HEK293 (cell line): Measurements from ENCODE around the gene MCIDAS.

ENCODE experiments used
- EGR2 ChIP-seq: fragments of 450-650 bp; formaldehyde crosslinking; IDR thresholded peaks from 2 replicates; pipeline ENCODE4 v1.5.1; 2016; ENCODE audit warnings: low read depth, missing biosample characterization, missing genetic modification characterization
- KLF1 ChIP-seq: fragments of 450-650 bp; formaldehyde crosslinking; IDR thresholded peaks from 2 replicates; pipeline ENCODE4 v1.5.1; 2016; ENCODE audit warnings: missing biosample characterization, missing genetic modification characterization
- KLF9 ChIP-seq: fragments of 450-650 bp; formaldehyde crosslinking; IDR thresholded peaks from 2 replicates; pipeline ENCODE4 v1.5.1; 2016; ENCODE audit warnings: missing biosample characterization, missing genetic modification characterization, low read depth
- MZF1 ChIP-seq: fragments of 450-650 bp; formaldehyde crosslinking; IDR thresholded peaks from 2 replicates; pipeline ENCODE4 v1.5.1; 2017; ENCODE audit warnings: missing biosample characterization, missing genetic modification characterization, borderline replicate concordance
- REPIN1 ChIP-seq: fragments of 450-650 bp; formaldehyde crosslinking; IDR thresholded peaks from 2 replicates; pipeline ENCODE4 v1.5.1; 2017; ENCODE audit warnings: missing biosample characterization, missing genetic modification characterization, low read depth
- TCF7L2 ChIP-seq: IDR thresholded peaks from 2 replicates; pipeline ENCODE4 v1.6.1; 2011; ENCODE audit warnings: low read depth, mild to moderate bottlenecking, inconsistent platforms, low read length, moderate library complexity, borderline replicate concordance
- YY2 ChIP-seq: fragments of 450-650 bp; formaldehyde crosslinking; IDR thresholded peaks from 2 replicates; pipeline ENCODE4 v1.5.1; 2016; ENCODE audit warnings: missing biosample characterization, missing genetic modification characterization
- ZBTB26 ChIP-seq: fragments of 450-650 bp; formaldehyde crosslinking; optimal IDR thresholded peaks from 2 replicates; pipeline ENCODE3; 2016; ENCODE audit warnings: missing biosample characterization, mild to moderate bottlenecking, missing genetic modification characterization
- ZBTB44 ChIP-seq: fragments of 450-650 bp; IDR thresholded peaks from 2 replicates; pipeline ENCODE4 v1.5.1; 2018; ENCODE audit warnings: missing biosample characterization, mild to moderate bottlenecking, missing genetic modification characterization
- ZBTB49 ChIP-seq: fragments of 450-650 bp; formaldehyde crosslinking; IDR thresholded peaks from 2 replicates; pipeline ENCODE4 v1.5.1; 2016; ENCODE audit warnings: missing biosample characterization, missing genetic modification characterization, low read depth
- ZBTB8A ChIP-seq: fragments of 450-650 bp; formaldehyde crosslinking; IDR thresholded peaks from 2 replicates; pipeline ENCODE4 v1.5.1; 2016; ENCODE audit warnings: missing biosample characterization, missing genetic modification characterization
- ZNF24 ChIP-seq: fragments of 450-650 bp; formaldehyde crosslinking; IDR thresholded peaks from 2 replicates; pipeline ENCODE4 v1.5.1; 2016; ENCODE audit warnings: missing biosample characterization, missing genetic modification characterization
- ZNF26 ChIP-seq: fragments of 450-650 bp; formaldehyde crosslinking; IDR thresholded peaks from 2 replicates; pipeline ENCODE4 v1.5.1; 2016; ENCODE audit warnings: missing biosample characterization, missing genetic modification characterization
- ZNF335 ChIP-seq: fragments of 450-650 bp; formaldehyde crosslinking; conservative IDR thresholded peaks from 2 replicates; pipeline ENCODE4 v1.5.1; 2016; ENCODE audit warnings: missing biosample characterization, missing genetic modification characterization
- ZNF433 ChIP-seq: fragments of 450-650 bp; formaldehyde crosslinking; IDR thresholded peaks from 2 replicates; pipeline ENCODE4 v1.5.1; 2016; ENCODE audit warnings: missing biosample characterization, missing genetic modification characterization, low read depth
- ZNF449 ChIP-seq: fragments of 450-650 bp; formaldehyde crosslinking; IDR thresholded peaks from 2 replicates; pipeline ENCODE4 v1.5.1; 2017; ENCODE audit warnings: missing biosample characterization, mild to moderate bottlenecking, missing genetic modification characterization, moderate library complexity
- ZNF510 ChIP-seq: fragments of 450-650 bp; formaldehyde crosslinking; IDR thresholded peaks from 2 replicates; pipeline ENCODE4 v1.5.1; 2018; ENCODE audit warnings: mild to moderate bottlenecking, missing genetic modification characterization, missing biosample characterization; ENCODE audit not compliant: insufficient replicate concordance
- ZNF626 ChIP-seq: fragments of 450-650 bp; sonication (Bioruptor Pico); formaldehyde crosslinking; IDR thresholded peaks from 2 replicates; pipeline ENCODE4 v1.5.1; 2018; ENCODE audit warnings: missing biosample characterization, missing genetic modification characterization, inconsistent platforms
- ZNF707 ChIP-seq: fragments of 450-650 bp; formaldehyde crosslinking; IDR thresholded peaks from 2 replicates; pipeline ENCODE4 v1.5.1; 2016; ENCODE audit warnings: missing biosample characterization, missing genetic modification characterization
- ZNF747 ChIP-seq: fragments of 450-650 bp; formaldehyde crosslinking; IDR thresholded peaks from 2 replicates; pipeline ENCODE4 v1.5.1; 2016; ENCODE audit warnings: missing biosample characterization, missing genetic modification characterization
- ZNF76 ChIP-seq: fragments of 450-650 bp; formaldehyde crosslinking; IDR thresholded peaks from 2 replicates; pipeline ENCODE4; 2016; ENCODE audit warnings: low read depth, missing biosample characterization, missing genetic modification characterization, borderline replicate concordance
- ZNF776 ChIP-seq: fragments of 450-650 bp; formaldehyde crosslinking; IDR thresholded peaks from 2 replicates; pipeline ENCODE4 v1.5.0; 2017; ENCODE audit warnings: missing biosample characterization, missing genetic modification characterization, borderline replicate concordance
- ZSCAN16 ChIP-seq: fragments of 450-650 bp; formaldehyde crosslinking; IDR thresholded peaks from 2 replicates; pipeline ENCODE4 v1.5.1; 2016; ENCODE audit warnings: missing biosample characterization, missing genetic modification characterization
- ZSCAN18 ChIP-seq: fragments of 450-650 bp; formaldehyde crosslinking; IDR thresholded peaks from 2 replicates; pipeline ENCODE4 v1.5.1; 2016; ENCODE audit warnings: missing biosample characterization, missing genetic modification characterization
- ZSCAN30 ChIP-seq: fragments of 450-650 bp; IDR thresholded peaks from 2 replicates; pipeline ENCODE4 v1.5.1; 2018; ENCODE audit warnings: missing biosample characterization, mild to moderate bottlenecking, missing genetic modification characterization, moderate library complexity
- ZSCAN4 ChIP-seq: fragments of 450-650 bp; formaldehyde crosslinking; IDR thresholded peaks from 2 replicates; pipeline ENCODE4 v1.5.1; 2017; ENCODE audit warnings: missing biosample characterization, missing genetic modification characterization
- ZXDB ChIP-seq: fragments of 450-650 bp; formaldehyde crosslinking; IDR thresholded peaks from 2 replicates; pipeline ENCODE4 v1.5.1; 2016; ENCODE audit warnings: missing biosample characterization, missing genetic modification characterization

The MCIDAS gene

GRCh38 chr5:55232985-55233928, 6.1 kb upstream of the MCIDAS start, which contains the start of gene CCNO (continued):
- TF ChIP-seq ZSCAN16 (tag by site-specific recombination): 0 out of 2 replicates have a peak, but pooled peaks have one; percentile 27
- no peak for TF ChIP-seq YY2
- peak; percentile 90 for TF ChIP-seq ZSCAN30 (tag by site-specific recombination)
- no peak for TF ChIP-seq TCF7L2
- TF ChIP-seq ZNF76 (tag by site-specific recombination): no peak
- TF ChIP-seq ZBTB8A: peak; percentile 95
- no peak for TF ChIP-seq ZSCAN18 (tag by site-specific recombination)
- no peak for TF ChIP-seq ZBTB49
- TF ChIP-seq ZNF626 (tag by site-specific recombination): 0 out of 2 replicates have a peak, but pooled peaks have one; percentile 16
- no peak for TF ChIP-seq ZNF510 (tag by site-specific recombination)
- no peak for TF ChIP-seq ZNF776 (tag by site-specific recombination)
- TF ChIP-seq ZNF707 (tag by site-specific recombination): no peak
- TF ChIP-seq ZNF747 (tag by site-specific recombination): no peak
- peak; percentile 94 for TF ChIP-seq ZBTB26
- no peak for TF ChIP-seq REPIN1 (tag by site-specific recombination)
- peak; percentile 71; the same call in 1 of the 2 replicates for TF ChIP-seq KLF1 (tag by site-specific recombination)
- TF ChIP-seq EGR2 (tag by site-specific recombination): no peak
- peak; percentile 47 for TF ChIP-seq KLF9 (tag by site-specific recombination)
- peak; percentile 41; the same call in 1 of the 2 replicates for TF ChIP-seq ZNF24 (tag by site-specific recombination)
- no peak for TF ChIP-seq ZSCAN4 (tag by site-specific recombination)
- peak; percentile 78 for TF ChIP-seq ZNF335 (tag by site-specific recombination)
- TF ChIP-seq MZF1: no peak; the same call in 1 of the 2 replicates
- TF ChIP-seq ZXDB (tag by site-specific recombination): peak; percentile 25; the same call in 1 of the 2 replicates
- peak; percentile 71 for TF ChIP-seq ZNF449 (tag by site-specific recombination)
- peak; percentile 85 for TF ChIP-seq ZBTB44 (tag by site-specific recombination)
- no peak for TF ChIP-seq ZNF433
- TF ChIP-seq ZNF26: no peak
